HepG2 (cell line): Measurements from ENCODE around the gene UNC5C. TPM values are rescaled to one million over a fixed set of nuclear protein-coding genes. Genes with fewer than 3 reads are reported as not detected.

Experiments used
- KDM2A ChIP-seq: sonication (generic); formaldehyde crosslinking; IDR thresholded peaks from 2 replicates; pipeline ENCODE4 v1.4.0; 2020; ENCODE audit warnings: low read depth, missing genetic modification reagents, borderline replicate concordance
- MTF1 ChIP-seq: sonication (generic); formaldehyde crosslinking; IDR thresholded peaks from 2 replicates; pipeline ENCODE4 v1.5.0; 2020; ENCODE audit warnings: missing genetic modification reagents
- NR2F1 ChIP-seq, 2 experiments: fragments of 450-650 bp in 1 of 2; formaldehyde crosslinking in 1 of 2; IDR thresholded peaks; 2 replicates each; pipeline versions ENCODE4 v1.5.0 to v1.6.1; 2016 to 2020; ENCODE audit warnings: mild to moderate bottlenecking in 1 of 2, missing compliant biosample characterization in 1 of 2, missing genetic modification reagents in 1 of 2, moderate library complexity in 1 of 2
- ZBED4 ChIP-seq: sonication (generic); formaldehyde crosslinking; IDR thresholded peaks from 2 replicates; pipeline ENCODE4 v1.4.0; 2020; ENCODE audit warnings: missing genetic modification reagents, borderline replicate concordance
- ZFP1 ChIP-seq: IDR thresholded peaks from 2 replicates; pipeline ENCODE4 v1.6.1; 2016
- ZNF318 ChIP-seq: sonication (generic); formaldehyde crosslinking; IDR thresholded peaks from 2 replicates; pipeline ENCODE4 v1.4.0; 2020; ENCODE audit warnings: mild to moderate bottlenecking, missing genetic modification reagents
- ZNF678 ChIP-seq: sonication (generic); formaldehyde crosslinking; IDR thresholded peaks from 2 replicates; pipeline ENCODE4 v1.4.0; 2020; ENCODE audit warnings: mild to moderate bottlenecking, missing genetic modification reagents
- polyA plus RNA-seq, 8 experiments: library from polyadenylated mRNA; depleted of rRNA in 3 of 8; stranded (reverse) in 7 of 8; unstranded in 1 of 8; fragments of >200 nt; fragmentation: Illumina TruSeq in 4 of 8; extraction: Trizol in 4 of 8; gene quantifications; 2 replicates each; pipeline versions ENCODE4 v1.2.1 to v1.2.3, GENCODE V29; 2011 to 2016; ENCODE audit warnings: low read depth in 4 of 8, missing spikeins in 1 of 8, mixed read lengths in 1 of 8; ENCODE audit not compliant: insufficient read depth in 1 of 8
- total RNA-seq, 5 experiments: library from RNA; depleted of rRNA; stranded (reverse); fragments of >200 nt; fragmentation: Illumina TruSeq; extraction: Trizol; gene quantifications; 2 replicates each; pipeline ENCODE4 v1.2.3, GENCODE V29; 2016; ENCODE audit warnings: low read depth in 1 of 5

Gene UNC5C
- total and polyA plus RNA-seq, 2 of the 13 experiments (the other 11 are each of a cell fraction or from before 2014, with no cell fraction given): not detected

- TF ChIP-seq ZNF318 (no peak), NR2F1 (CRISPR knock-in tag; IDR thresholded peaks at IDR 0.05) (no peak), KDM2A (no peak), ZNF678 (CRISPR knock-in tag) (no peak), ZFP1 (CRISPR knock-in tag) (no peak), ZBED4 (no peak), MTF1 (no peak)
Observed at GRCh38 chr4:95358421-95358820, 190.4 kb downstream of the UNC5C start (continued).
